Keratinocyte (primary cell): ENCODE data around the gene CNTNAP2. TPM values are rescaled to one million over a fixed set of nuclear protein-coding genes. Genes with fewer than 3 reads are reported as not detected.

Experiments used
- DNase-seq: peaks from one replicate; pipeline ENCODE4 v3.0.0-alpha.2; 2011; ENCODE audit warnings: low read depth, missing footprints, low spot score
- FAIRE-seq: peaks from 2 replicates; lab custom pipeline; 2011; peaks lifted over from hg19 to GRCh38; lab: Jason Lieb, UNC
- H2AFZ ChIP-seq: 2 replicates; pipeline ENCODE4 v1.6.0; 2012; ENCODE audit warnings: low read length, control low read depth, inconsistent platforms; ENCODE audit not compliant: control insufficient read depth
- H3K27ac ChIP-seq: 2 replicates; pipeline ENCODE4 v1.5.1; 2011; ENCODE audit warnings: low read length; ENCODE audit not compliant: control insufficient read depth, insufficient read depth
- H3K27me3 ChIP-seq: 3 replicates; pipeline ENCODE4 v1.6.0; 2011; ENCODE audit warnings: low read length; ENCODE audit not compliant: control insufficient read depth, insufficient read depth; ENCODE audit errors: extremely low read depth
- H3K36me3 ChIP-seq, 2 experiments: 2 replicates in 1 of 2; 3 replicates in 1 of 2; pipeline ENCODE4 v1.5.1; 2011; ENCODE audit warnings: low read length in 2 of 2, mild to moderate bottlenecking in 1 of 2; ENCODE audit not compliant: control insufficient read depth in 2 of 2, insufficient read depth in 2 of 2; ENCODE audit errors: extremely low read depth in 1 of 2
- H3K4me1 ChIP-seq: 3 replicates; pipeline ENCODE4 v1.5.1; 2011; ENCODE audit warnings: low read length; ENCODE audit not compliant: control insufficient read depth, insufficient read depth; ENCODE audit errors: extremely low read depth
- H3K4me2 ChIP-seq: 3 replicates; pipeline ENCODE4 v1.6.0; 2011; ENCODE audit warnings: low read depth, low read length; ENCODE audit not compliant: control insufficient read depth, insufficient read depth; ENCODE audit errors: extremely low read depth
- H3K4me3 ChIP-seq, 3 experiments: fragments of 200-600 bp in 1 of 3; sonication (generic) in 1 of 3; 2 replicates in 2 of 3; 3 replicates in 1 of 3; pipeline ENCODE4 v1.5.1; 2011 to 2016; ENCODE audit warnings: low read length in 3 of 3, mild to moderate bottlenecking in 3 of 3, control low read depth in 2 of 3, inconsistent platforms in 1 of 3, low read depth in 1 of 3, mixed read lengths in 1 of 3, mixed run types in 1 of 3, moderate library complexity in 1 of 3; ENCODE audit not compliant: control insufficient read depth in 2 of 3, insufficient read depth in 2 of 3; ENCODE audit errors: extremely low read depth in 1 of 3
- H3K79me2 ChIP-seq: 2 replicates; pipeline ENCODE4 v1.6.0; 2012; ENCODE audit warnings: low read length; ENCODE audit not compliant: control insufficient read depth, insufficient read depth
- H3K9ac ChIP-seq: 3 replicates; pipeline ENCODE4 v1.6.0; 2011; ENCODE audit warnings: low read length; ENCODE audit not compliant: control insufficient read depth, insufficient read depth; ENCODE audit errors: extremely low read depth
- H3K9me1 ChIP-seq: 3 replicates; pipeline ENCODE4 v1.6.0; 2011; ENCODE audit warnings: low read length; ENCODE audit not compliant: control insufficient read depth, insufficient read depth; ENCODE audit errors: extremely low read depth
- H3K9me3 ChIP-seq: 2 replicates; pipeline ENCODE4 v1.5.1; 2012; ENCODE audit warnings: low read depth, low read length; ENCODE audit not compliant: control insufficient read depth
- H4K20me1 ChIP-seq: 3 replicates; pipeline ENCODE4 v1.6.0; 2011; ENCODE audit warnings: low read length; ENCODE audit not compliant: control insufficient read depth, insufficient read depth; ENCODE audit errors: extremely low read depth
- EZH2 ChIP-seq: IDR thresholded peaks from one replicate; pipeline ENCODE4 v1.6.1; 2012; ENCODE audit warnings: inconsistent platforms, mild to moderate bottlenecking, low read length, moderate library complexity
- dilution Hi-C: fragments of 300-500 bp; cut with MboI; formaldehyde crosslinking; loops from one replicate; pipeline ENCODE4 v1.7.0; 2020; ENCODE audit warnings: low sequenced_read_pairs; ENCODE audit not compliant: extremely low pct_ligation_motif_present
- polyA plus RNA-seq, 5 experiments: library from polyadenylated mRNA; depleted of rRNA in 3 of 5; stranded (reverse) in 3 of 5; stranded (forward) in 1 of 5; unstranded in 1 of 5; fragments of >200 nt; gene quantifications; 1 replicate in 1 of 5; 2 replicates in 3 of 5; 3 replicates in 1 of 5; pipeline versions ENCODE4 v1.2.1 to v1.2.3, GENCODE V29; 2011 to 2012; ENCODE audit warnings: missing spikeins in 2 of 5, low read depth in 1 of 5, low replicate concordance in 1 of 5
- TF ChIP-seq, protein P1 (sequence below), 3 experiments: IDR thresholded peaks in 1 of 3; conservative IDR thresholded peaks in 1 of 3; optimal IDR thresholded peaks in 1 of 3; 2 replicates in 2 of 3; 3 replicates in 1 of 3; pipeline versions ENCODE3 to v1.5.1; 2011; ENCODE audit warnings: low read length in 3 of 3, mild to moderate bottlenecking in 3 of 3, moderate library complexity in 2 of 3, control low read depth in 1 of 3, inconsistent platforms in 1 of 3; ENCODE audit not compliant: insufficient read depth in 2 of 3; ENCODE audit errors: extremely low read depth in 1 of 3

Gene CNTNAP2
- polyA plus RNA-seq, 1 donor (not counting 4 experiments of a cell fraction or from before 2014, with no cell fraction given) = 1.4 TPM

DNA sequence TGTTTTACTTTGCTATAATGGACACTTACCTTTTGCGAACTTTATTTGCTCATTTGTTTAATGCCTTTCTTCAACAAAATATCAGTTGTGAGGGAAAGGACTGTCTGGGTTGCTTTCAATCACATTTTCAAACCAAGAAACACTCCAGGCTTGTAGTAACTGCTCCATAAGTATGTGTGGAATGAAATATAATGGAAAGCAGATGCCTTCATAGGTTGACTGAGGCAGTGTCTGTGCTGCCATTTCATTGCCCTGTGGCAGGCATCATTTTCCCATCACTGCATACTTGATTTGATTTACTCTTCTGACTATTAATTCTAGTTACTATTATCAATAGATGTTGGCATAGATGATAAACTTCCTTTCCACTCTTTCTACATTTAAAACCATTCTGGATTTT is 762.3 kb downstream of the CNTNAP2 start:
- Histone ChIP-seq H3K27ac (no peak overlapping the region), H3K9me1 (no peaks in the 10 kb centered on the region), H3K27me3 (no peaks in the 10 kb centered on the region), H2AFZ (no peak overlapping the region), H3K36me3 (no peaks in the 10 kb centered on the region), H3K4me2 (no peak overlapping the region), H3K4me3 (no peak overlapping the region), H3K79me2 (no peaks in the 10 kb centered on the region), H3K9ac (no peak overlapping the region), H3K4me1 (no peaks in the 10 kb centered on the region), H4K20me1 (no peaks in the 10 kb centered on the region), H3K9me3 (no peaks in the 10 kb centered on the region)
- no peak for FAIRE-seq
- no peak for TF ChIP-seq EZH2
- TF ChIP-seq, protein P1, sequence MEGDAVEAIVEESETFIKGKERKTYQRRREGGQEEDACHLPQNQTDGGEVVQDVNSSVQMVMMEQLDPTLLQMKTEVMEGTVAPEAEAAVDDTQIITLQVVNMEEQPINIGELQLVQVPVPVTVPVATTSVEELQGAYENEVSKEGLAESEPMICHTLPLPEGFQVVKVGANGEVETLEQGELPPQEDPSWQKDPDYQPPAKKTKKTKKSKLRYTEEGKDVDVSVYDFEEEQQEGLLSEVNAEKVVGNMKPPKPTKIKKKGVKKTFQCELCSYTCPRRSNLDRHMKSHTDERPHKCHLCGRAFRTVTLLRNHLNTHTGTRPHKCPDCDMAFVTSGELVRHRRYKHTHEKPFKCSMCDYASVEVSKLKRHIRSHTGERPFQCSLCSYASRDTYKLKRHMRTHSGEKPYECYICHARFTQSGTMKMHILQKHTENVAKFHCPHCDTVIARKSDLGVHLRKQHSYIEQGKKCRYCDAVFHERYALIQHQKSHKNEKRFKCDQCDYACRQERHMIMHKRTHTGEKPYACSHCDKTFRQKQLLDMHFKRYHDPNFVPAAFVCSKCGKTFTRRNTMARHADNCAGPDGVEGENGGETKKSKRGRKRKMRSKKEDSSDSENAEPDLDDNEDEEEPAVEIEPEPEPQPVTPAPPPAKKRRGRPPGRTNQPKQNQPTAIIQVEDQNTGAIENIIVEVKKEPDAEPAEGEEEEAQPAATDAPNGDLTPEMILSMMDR (optimal IDR thresholded peaks at IDR 0.05 in 1 of 3, IDR thresholded peaks at IDR 0.05 in 1 of 3, conservative IDR thresholded peaks at IDR 0.05 in 1 of 3; ENCODE audit: extremely low read depth in 1 of 3, insufficient read depth in 2 of 3, low read length in 3 of 3) = no peak
- dilution Hi-C loops = no loop called here
- DNase-seq = no peak

GRCh38 chr7:146885231-146885630 is 768.6 kb downstream of the CNTNAP2 start:
- H3K9me1 ChIP-seq = no peaks in the 10 kb centered on the region
- H2AFZ ChIP-seq = no peak overlapping the region
- H3K27ac ChIP-seq = no peak overlapping the region
- H3K79me2 ChIP-seq = no peaks in the 10 kb centered on the region
- no peak overlapping the region for H3K4me2 ChIP-seq
- no peaks in the 10 kb centered on the region for H4K20me1 ChIP-seq
- no peak overlapping the region for H3K9ac ChIP-seq
- no peak overlapping the region for H3K4me3 ChIP-seq
- FAIRE-seq (no peak), DNase-seq (no peak)
- no peaks in the 10 kb centered on the region for H3K36me3 ChIP-seq
- TF ChIP-seq, protein P1 (optimal IDR thresholded peaks at IDR 0.05 in 1 of 3, IDR thresholded peaks at IDR 0.05 in 1 of 3, conservative IDR thresholded peaks at IDR 0.05 in 1 of 3; ENCODE audit: extremely low read depth in 1 of 3, insufficient read depth in 2 of 3, low read length in 3 of 3) = no peak
- TF ChIP-seq EZH2 = no peak
- dilution Hi-C loops = no loop called here
- no peaks in the 10 kb centered on the region for H3K27me3 ChIP-seq
- no peaks in the 10 kb centered on the region for H3K9me3 ChIP-seq
- no peaks in the 10 kb centered on the region for H3K4me1 ChIP-seq
